Subcutaneous abdominal adipose tissue (tissue), 5 donors: ENCODE data around the gene KRT25.

Source experiments
- H3K27ac ChIP-seq: one replicate; pipeline ENCODE4 v1.7.0; 2013; ENCODE audit warnings: low read depth, mild to moderate bottlenecking, inconsistent platforms, low read length, moderate library complexity
- H3K27me3 ChIP-seq, 5 donors: one replicate each; pipeline ENCODE4 v1.7.0; 2013; ENCODE audit warnings: low read length in 5 of 5, inconsistent platforms in 1 of 5; ENCODE audit not compliant: control insufficient read depth in 5 of 5, insufficient read depth in 4 of 5
- H3K36me3 ChIP-seq, 5 donors: one replicate each; pipeline ENCODE4 v1.7.0; 2013; ENCODE audit warnings: low read length in 5 of 5; ENCODE audit not compliant: control insufficient read depth in 5 of 5, insufficient read depth in 5 of 5
- H3K4me1 ChIP-seq, 5 donors: one replicate each; pipeline ENCODE4 v1.7.0; 2013; ENCODE audit warnings: low read length in 5 of 5, mild to moderate bottlenecking in 3 of 5, moderate library complexity in 1 of 5; ENCODE audit not compliant: control insufficient read depth in 5 of 5, insufficient read depth in 5 of 5
- H3K4me3 ChIP-seq, 5 donors: one replicate each; pipeline ENCODE4 v1.7.0; 2013; ENCODE audit warnings: low read length in 5 of 5, low read depth in 1 of 5
- H3K9ac ChIP-seq, 5 donors: one replicate each; pipeline ENCODE4 v1.7.0; 2013; ENCODE audit warnings: low read length in 5 of 5, mild to moderate bottlenecking in 4 of 5, moderate library complexity in 3 of 5
- H3K9me3 ChIP-seq, 5 donors: one replicate each; pipeline ENCODE4 v1.7.0; 2013; ENCODE audit warnings: low read length in 5 of 5; ENCODE audit not compliant: control insufficient read depth in 5 of 5
- donor health status: healthy.
- donor health status: healthy.
- donor health status: healthy.
- donor health status: healthy.
- donor health status: healthy.

KRT25 gene, protein sequence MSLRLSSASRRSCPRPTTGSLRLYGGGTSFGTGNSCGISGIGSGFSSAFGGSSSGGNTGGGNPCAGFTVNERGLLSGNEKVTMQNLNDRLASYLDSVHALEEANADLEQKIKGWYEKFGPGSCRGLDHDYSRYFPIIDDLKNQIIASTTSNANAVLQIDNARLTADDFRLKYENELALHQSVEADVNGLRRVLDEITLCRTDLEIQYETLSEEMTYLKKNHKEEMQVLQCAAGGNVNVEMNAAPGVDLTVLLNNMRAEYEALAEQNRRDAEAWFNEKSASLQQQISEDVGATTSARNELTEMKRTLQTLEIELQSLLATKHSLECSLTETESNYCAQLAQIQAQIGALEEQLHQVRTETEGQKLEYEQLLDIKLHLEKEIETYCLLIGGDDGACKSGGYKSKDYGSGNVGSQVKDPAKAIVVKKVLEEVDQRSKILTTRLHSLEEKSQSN

DNA sequence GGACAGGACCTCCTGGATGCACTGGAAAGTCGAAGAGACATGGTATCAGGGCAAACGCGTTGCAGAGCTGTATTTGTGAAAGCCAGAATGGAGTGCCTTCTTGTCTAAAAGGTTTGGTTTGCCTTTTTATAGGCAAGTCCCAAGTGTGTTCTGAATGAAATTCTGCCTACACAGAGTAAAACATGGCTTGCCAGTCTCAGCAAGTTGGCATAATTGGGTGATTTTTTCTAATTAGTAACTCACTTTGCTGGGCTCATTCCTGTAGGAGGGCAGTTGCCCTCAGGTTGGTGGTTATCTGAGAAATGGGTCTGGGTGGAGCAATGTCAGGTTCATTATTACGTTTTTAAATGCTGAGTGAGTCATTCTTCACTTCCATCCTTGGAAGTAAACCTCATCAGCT, at the start of gene KRT25:
KRT25 (minus strand) TSS at position 101 of the 400 bp plus-strand sequence; CDS start at position 41, 60 bp downstream.
- peaks cover 2 to 15% (median 11%) of the 10 kb centered on the region in 5 donors for H3K9me3 ChIP-seq
- H3K4me3 ChIP-seq: no peak within 1 kb of the TSS
- no peak within 1 kb of the TSS for H3K27ac ChIP-seq
- H3K4me1 ChIP-seq: no peaks in the 10 kb centered on the region
- H3K9ac ChIP-seq: no peak within 1 kb of the TSS
- no peaks in the 10 kb centered on the region for H3K36me3 ChIP-seq
- peaks cover 0 to 8% (median 3%) of the 10 kb centered on the region in 5 donors for H3K27me3 ChIP-seq

DNA sequence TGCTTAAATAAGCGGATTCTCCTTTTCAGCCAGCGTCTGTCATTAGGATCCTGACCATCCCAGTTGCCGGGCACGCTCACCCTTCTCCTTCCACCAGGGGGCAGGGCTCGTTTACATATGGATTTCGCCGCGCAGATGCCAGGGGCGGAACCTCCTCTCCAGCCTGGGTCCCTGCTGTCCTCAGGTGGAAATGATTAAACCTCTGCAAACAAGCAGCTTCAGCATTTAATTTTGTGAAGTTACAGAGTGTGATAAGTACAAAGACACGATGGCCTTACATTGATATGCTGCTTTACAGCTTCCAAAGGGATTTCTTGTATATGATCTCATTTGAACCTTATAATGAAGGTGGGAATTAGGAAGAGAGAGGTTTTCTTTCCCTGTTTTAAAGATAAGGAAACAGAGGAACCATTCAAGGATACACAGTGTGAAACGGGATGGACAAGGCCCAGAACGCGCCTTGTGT, 48.5 kb upstream of the KRT25 start:
- H3K9me3 ChIP-seq: peaks cover 0 to 2% (median 0%) of the 10 kb centered on the region in 5 donors
- no peak overlapping the region for H3K27ac ChIP-seq
- no peaks in the 10 kb centered on the region for H3K36me3 ChIP-seq
- H3K9ac ChIP-seq: no peak overlapping the region
- peaks cover 0 to 4% (median 0%) of the 10 kb centered on the region in 5 donors for H3K4me1 ChIP-seq
- H3K4me3 ChIP-seq: no peak overlapping the region
- peaks cover 6 to 25% (median 19%) of the 10 kb centered on the region in 5 donors for H3K27me3 ChIP-seq

DNA sequence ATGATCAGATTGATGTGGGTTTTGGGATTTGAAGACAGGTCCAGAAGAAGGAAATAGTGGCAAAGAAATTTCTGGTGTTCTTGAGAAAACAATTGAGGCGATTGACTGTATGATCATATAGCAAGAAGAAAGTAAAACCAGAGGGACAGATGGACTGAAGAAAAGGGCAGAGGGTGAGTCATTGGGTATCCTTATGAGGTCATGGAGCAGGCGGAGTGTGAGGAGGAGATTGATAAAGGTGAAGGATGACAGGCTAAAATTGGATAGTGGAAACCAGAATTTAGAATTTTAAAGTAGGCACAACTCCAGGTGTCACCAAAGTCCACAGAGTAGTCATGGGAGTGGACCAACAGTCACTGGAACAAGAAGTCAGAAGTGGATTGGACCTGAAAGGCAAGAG, 46.0 kb upstream of the KRT25 start:
- H3K4me3 ChIP-seq: no peak overlapping the region
- H3K9ac ChIP-seq: no peak overlapping the region
- no peaks in the 10 kb centered on the region for H3K36me3 ChIP-seq
- peaks cover 0 to 3% (median 0%) of the 10 kb centered on the region in 5 donors for H3K4me1 ChIP-seq
- H3K9me3 ChIP-seq: peaks cover 0 to 2% (median 0%) of the 10 kb centered on the region in 5 donors
- H3K27ac ChIP-seq: no peak overlapping the region
- H3K27me3 ChIP-seq: peaks cover 13 to 23% (median 20%) of the 10 kb centered on the region in 5 donors

DNA sequence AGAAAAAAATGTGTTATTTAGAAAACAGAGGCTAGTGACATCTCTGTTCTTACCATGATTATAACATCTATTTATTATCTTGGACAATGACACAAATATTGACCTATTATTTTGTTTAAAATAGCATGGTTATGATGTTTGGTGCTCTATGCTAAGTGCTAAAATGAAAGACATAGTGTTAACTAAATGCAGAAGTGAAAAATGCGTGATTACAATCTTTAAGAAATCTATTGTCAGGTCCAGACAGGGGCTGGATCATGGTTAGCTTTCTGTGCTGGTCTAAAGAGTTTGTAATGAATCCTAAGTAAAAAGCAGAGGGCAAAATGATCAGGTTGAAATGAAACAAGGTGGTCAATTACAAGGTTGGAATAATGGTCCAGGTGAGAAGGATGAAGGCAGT, 45.2 kb upstream of the KRT25 start:
- Histone ChIP-seq H3K4me3 (no peak overlapping the region), H3K27me3 (peaks cover 15 to 29% (median 22%) of the 10 kb centered on the region in 5 donors), H3K4me1 (peaks cover 0 to 3% (median 0%) of the 10 kb centered on the region in 5 donors), H3K27ac (no peak overlapping the region), H3K36me3 (no peaks in the 10 kb centered on the region), H3K9ac (no peak overlapping the region), H3K9me3 (peaks cover 0 to 2% (median 0%) of the 10 kb centered on the region in 5 donors)

DNA sequence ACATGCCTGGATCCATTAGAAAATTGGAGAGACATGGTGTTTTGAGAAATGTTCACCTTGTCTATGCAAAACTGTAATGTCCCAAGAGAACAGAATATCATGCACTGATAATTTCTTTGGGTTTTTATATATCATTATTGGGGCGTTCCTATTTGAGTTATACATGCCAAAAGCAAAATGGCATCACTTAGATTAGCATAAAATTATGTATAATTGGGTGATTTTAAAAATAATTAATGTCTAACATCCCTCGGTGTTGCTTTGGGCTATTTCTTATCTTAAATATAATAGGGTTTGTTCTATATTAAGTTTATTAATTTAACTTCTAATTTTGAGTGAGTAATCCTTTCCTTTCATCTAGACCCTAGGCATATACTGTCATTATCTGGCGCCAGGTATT, 44.7 kb upstream of the KRT25 start, which contains the start of gene KRT28:
KRT28 (minus strand) TSS at position 101 of the 400 bp plus-strand sequence; CDS start at position 35, 66 bp downstream.
- Histone ChIP-seq H3K27ac (no peak within 1 kb of the TSS), H3K4me3 (no peak within 1 kb of the TSS), H3K36me3 (no peaks in the 10 kb centered on the region), H3K27me3 (peaks cover 15 to 29% (median 26%) of the 10 kb centered on the region in 5 donors), H3K9me3 (no peaks in the 10 kb centered on the region), H3K9ac (no peak within 1 kb of the TSS), H3K4me1 (peaks cover 0 to 3% (median 0%) of the 10 kb centered on the region in 5 donors)

DNA sequence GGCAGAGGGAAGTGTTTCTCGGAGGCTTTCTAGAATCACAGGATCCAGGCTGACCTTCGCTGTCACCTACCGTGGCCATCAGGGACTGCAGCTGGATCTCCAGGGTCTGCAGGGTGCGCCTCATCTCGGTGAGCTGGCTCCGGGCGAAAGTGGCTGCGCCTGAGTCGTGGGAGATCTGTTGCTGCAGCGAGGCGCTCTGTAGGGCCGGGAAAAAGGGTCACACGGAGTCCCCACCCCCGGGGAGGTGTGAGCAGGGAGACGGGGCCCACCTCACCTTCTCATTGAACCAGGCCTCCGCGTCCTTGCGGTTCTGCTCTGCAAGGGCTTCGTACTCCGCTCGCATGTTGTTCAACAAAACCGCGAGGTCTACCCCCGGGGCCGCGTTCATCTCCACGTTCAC, 41.7 kb upstream of the KRT25 start:
- Histone ChIP-seq H3K27me3 (peaks cover 11 to 29% (median 24%) of the 10 kb centered on the region in 5 donors), H3K9me3 (no peaks in the 10 kb centered on the region), H3K9ac (no peak overlapping the region), H3K4me3 (no peak overlapping the region), H3K4me1 (peaks cover 0 to 2% (median 0%) of the 10 kb centered on the region in 5 donors), H3K27ac (no peak overlapping the region), H3K36me3 (no peaks in the 10 kb centered on the region)

DNA sequence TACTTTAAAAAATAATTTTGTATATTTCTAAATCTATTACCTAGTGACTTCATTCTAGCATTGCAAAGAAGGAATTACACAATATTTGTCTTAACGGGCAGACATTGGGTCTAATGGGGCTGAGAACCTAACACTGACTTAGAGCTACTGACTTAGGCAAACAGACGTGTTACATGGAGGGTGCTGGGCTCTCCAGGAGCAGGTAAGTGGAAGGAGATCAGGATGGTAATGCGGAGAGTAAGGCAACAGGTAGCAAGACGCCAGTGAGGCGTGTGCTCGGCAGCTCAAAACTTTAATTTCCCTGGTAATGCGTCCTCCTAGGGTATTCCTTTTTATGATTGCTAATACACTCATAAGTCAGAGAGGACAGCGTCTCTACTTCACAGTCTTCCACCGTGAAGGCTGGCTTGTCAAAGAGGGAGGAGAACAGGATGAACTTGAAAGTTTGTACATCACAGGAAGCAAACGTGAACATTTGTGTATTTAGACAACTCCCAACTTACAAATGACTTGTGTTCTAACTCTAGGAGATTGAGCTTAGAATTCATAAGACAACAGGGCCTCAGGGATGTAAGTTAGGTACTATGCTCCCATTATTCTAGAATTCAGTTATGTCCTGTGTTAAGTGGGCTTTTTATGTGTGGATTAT, 40.0 kb upstream of the KRT25 start:
- Histone ChIP-seq H3K27ac (no peak overlapping the region), H3K9me3 (no peaks in the 10 kb centered on the region), H3K4me1 (peaks cover 0 to 16% (median 10%) of the 10 kb centered on the region in 5 donors), H3K27me3 (peaks cover 11 to 24% (median 18%) of the 10 kb centered on the region in 5 donors), H3K4me3 (no peak overlapping the region), H3K36me3 (no peaks in the 10 kb centered on the region), H3K9ac (no peak overlapping the region)

DNA sequence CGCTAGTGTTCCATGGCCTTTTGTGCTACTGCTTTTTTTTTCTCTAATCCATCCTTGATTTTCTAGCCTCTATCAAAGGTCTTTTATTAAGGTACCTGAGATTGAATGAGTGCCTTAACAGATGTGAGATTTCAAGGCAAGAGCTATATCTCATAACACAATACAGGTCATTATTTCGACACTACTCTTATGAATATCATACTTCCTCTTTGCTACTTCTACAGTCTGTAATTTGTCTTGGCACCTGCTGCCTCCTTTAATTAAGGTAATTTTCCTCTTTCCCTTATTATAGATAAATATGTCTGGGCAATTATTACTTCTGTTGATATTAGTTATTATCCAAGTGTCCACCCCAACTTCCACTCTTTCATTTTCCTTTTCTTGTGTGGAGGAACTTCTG, 39.3 kb upstream of the KRT25 start:
- peaks cover 11 to 21% (median 14%) of the 10 kb centered on the region in 5 donors for H3K27me3 ChIP-seq
- H3K4me1 ChIP-seq: peaks cover 0 to 16% (median 10%) of the 10 kb centered on the region in 5 donors
- no peak overlapping the region for H3K27ac ChIP-seq
- no peak overlapping the region for H3K9ac ChIP-seq
- no peaks in the 10 kb centered on the region for H3K36me3 ChIP-seq
- no peaks in the 10 kb centered on the region for H3K9me3 ChIP-seq
- no peak overlapping the region for H3K4me3 ChIP-seq

DNA sequence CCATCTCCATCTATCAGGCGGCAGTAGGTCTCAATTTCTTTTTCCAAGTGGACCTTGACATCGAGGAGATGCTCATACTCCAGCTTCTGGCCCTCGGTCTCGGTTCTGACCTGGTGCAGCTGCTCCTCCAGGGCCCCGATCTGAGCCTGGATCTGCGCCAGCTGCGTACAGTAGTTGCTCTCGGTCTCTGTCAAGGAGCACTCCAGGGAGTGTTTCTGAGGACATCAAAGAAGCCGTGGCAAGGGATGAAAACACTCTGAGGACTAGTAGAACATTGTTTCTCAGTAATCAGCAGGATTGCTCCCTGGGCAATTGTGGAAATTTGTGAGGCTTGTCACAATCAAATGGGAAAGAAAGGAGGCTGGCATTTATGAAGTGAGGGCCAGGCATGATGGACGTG, 38.7 kb upstream of the KRT25 start:
- no peaks in the 10 kb centered on the region for H3K36me3 ChIP-seq
- peaks cover 11 to 21% (median 16%) of the 10 kb centered on the region in 5 donors for H3K27me3 ChIP-seq
- H3K4me1 ChIP-seq: peaks cover 0 to 16% (median 10%) of the 10 kb centered on the region in 5 donors
- no peak overlapping the region for H3K27ac ChIP-seq
- H3K4me3 ChIP-seq: no peak overlapping the region
- H3K9me3 ChIP-seq: no peaks in the 10 kb centered on the region
- no peak overlapping the region for H3K9ac ChIP-seq
